GM21515 (cell line): Measurements from ENCODE around the gene CDH1.

ENCODE experiments used
- ATAC-seq: cut with Tn5 transposase; IDR thresholded peaks from one replicate; pipeline ENCODE4 v1.9.1; 2021; ENCODE audit not compliant: unreplicated experiment

The CDH1 gene

GRCh38 chr16:68760671-68761275 lies 23.7 kb downstream of the CDH1 start:
- peak; percentile 50 for ATAC-seq

DNA sequence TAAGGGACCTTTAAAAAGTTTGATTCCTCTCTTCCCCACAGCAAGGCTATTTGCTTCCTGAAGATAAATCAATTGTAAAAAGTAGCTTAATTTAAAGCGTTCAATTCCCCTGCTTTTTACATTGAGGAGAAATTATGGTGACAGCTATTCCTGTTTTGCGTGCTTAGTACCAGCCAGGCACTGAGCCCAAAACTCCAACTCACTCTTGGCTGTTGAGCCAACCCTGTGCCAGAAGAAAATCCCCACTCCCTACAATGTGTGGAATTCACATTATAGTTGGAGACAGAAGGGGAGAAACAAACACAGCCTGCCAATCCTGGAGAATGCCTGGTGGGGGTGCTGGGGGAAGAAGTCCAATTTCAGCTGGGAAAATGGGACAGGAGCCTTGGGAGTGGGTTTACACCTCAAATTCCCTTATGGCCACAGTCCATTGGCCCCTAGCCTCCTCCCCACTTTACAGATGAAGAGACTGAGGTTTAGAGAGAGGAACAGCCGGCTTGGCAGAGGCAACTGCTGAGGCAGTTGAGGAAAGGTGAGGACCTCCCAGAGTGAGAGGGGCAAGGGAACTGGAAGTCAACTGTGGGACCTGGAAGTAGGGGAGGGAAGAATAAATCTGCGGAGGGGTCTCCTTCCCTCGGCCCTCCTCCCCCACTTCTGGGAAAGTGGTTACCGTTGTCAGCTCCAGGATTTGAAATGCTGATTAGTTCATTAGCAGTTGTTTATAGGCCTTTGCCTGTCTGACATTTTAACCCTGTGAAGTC lies 26.1 kb downstream of the CDH1 start:
- ATAC-seq: no peak

DNA sequence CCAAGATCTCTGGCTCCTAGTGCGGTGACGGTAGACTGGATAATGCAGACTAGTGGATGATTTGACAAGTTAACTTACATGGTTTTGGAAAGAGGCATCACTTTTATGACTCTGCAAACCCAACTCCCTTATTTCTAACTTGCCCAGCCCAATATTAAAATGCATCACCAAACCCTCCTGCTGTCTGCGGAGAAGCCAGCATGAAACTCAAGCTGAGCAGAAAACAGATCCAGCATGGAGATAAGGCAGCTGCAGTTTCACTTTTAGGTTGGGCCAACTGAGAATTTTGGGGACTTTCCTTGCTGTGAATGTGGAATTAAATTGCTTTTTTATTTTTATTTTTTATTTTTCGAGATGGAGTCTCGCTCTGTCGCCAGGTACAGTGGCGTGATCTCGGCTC lies 27.8 kb downstream of the CDH1 start:
- ATAC-seq: no peak

DNA sequence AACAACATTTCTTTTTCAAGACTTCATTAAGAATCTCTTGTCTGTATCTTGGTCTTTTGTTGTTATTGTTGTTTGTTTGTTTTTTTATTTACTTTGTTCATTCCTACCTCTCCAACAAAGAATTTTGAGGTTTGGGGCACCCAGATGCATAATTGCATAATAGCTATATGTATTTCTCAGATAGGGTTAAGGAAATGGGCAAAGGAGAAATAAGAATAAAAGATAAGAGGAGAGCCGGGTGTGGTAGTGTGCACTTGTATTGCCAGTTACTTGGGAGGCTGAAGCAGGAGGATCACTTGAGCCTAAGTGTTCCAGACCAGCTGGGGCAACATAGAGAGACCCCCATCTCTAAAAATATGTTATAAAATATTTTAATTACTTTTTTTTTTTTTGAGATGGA lies 30.5 kb downstream of the CDH1 start:
- no peak for ATAC-seq

DNA sequence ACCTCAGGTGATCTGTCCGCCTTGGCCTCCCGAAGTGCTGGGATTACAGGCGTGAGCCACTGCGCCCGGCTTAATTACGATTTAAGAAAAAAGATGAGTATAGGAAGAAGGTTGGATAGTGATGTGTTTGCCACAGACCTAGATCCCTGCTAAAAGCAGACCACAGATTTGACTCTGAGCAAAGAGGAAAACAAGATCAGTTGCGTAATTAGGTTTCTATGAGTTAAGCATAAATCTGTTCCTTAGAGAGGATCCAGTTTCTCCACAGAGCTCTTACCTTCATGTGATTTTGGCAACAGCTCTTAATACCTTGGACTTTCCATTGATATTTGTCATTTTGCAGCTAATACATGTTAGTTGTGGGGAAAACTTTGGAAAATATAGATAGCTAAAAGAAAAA lies 31.1 kb downstream of the CDH1 start:
- ATAC-seq: no peak

DNA sequence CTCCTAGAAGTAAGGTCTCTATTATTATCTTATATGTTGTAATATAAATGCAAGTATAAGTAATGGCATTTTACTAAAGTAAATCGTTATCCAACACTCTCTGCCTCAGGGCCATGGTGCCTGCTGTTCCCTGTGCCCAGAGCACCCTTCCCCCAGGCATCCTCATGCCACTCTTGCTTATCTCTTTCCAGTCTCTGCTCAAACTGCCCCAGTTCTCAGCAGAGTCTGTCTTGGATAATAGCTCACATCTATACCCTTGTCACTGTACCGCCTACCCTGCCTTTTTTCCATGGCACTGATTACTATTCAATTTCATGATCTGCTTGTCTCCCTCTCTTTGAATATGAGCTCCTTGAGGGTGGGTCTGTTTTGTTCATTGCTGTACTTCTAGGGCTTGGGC lies 31.7 kb downstream of the CDH1 start:
- no peak for ATAC-seq

DNA sequence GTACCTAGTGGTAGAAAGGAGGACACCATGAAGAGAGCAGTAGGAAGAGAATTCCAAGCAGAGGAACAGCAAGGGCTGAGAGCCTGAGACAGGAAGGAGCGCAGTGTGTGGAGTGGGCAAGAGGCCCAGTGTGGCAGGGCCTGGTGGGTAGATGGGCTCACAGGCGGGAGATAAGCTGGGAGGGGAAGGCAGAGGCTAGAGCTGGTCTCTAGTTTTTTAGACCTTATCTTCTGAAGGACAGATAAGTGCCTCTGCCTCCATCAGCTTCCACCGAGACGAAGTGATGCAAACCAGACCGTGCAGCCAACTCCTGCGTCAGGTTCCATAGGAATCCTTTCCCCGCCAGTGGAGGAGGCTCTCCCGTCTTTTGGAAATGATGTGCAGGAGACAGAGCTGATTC lies 33.6 kb downstream of the CDH1 start:
- ATAC-seq: no peak

DNA sequence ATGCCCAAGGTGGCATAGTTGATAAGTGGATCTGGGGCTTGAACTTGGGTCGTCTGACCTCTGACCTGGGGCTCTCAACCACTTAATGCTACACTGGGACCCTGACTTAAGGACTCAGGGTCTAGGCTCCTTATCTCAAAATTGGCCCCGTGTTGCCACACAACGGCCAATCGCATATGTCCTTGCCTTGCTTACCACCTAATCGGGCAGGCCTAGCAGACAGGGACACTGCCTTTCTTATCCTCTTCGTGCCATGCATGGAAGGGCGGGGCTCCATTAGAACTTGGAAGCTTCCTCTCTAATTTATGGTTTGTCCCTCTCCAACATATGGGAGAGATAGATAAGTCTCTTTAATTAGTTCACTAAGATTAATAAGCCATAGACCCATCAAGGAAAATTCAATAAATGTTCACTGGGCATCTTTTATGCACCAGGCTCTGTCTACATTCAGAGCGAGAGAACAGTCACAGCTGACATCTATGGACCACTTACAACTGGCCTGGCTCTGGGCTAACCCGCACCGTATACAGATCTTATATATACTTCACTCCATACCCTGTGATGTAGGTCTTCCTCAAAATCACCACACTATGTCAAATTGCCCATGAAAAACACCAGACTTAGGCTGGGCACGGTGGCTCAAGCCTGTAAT lies 35.1 kb downstream of the CDH1 start:
- ATAC-seq: no peak

- no peak for ATAC-seq
Observed at GRCh38 chr16:68772871-68773270, 35.8 kb downstream of the CDH1 start.

GRCh38 chr16:68774982-68775634 lies 38.0 kb downstream of the CDH1 start:
- ATAC-seq: no peak

DNA sequence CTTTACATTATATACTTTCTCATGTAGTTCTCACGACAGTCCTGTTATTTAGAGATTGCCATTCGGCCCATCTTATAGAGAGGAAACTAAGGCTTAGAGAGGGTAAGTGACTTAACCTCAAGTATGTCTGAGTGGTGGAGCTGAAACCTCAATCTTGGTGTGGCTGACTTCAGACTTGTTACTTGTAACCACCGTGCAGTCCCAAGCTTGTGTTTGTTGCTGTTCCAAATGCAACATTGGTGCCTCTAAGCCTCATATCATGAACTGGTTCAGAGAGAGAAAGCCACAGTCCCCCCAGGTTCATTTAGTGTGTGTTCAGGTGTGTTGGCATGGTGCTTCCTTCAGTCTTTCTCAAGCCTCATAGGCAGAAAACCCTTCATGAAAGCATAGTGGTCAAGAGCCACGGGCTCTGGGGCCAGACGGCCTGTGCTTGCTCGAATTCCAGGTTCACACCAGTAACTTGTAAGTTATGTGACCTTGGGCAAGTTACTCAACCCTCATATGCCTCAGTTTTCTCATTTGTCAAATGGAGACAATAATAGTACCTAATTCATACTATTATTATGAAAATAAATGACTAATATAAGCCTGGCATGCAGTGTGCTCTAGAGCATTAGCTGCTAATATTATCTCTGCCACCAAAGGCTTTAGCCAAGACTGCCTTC lies 39.9 kb downstream of the CDH1 start:
- ATAC-seq: peak; percentile 85

GRCh38 chr16:68778551-68779231 lies 41.6 kb downstream of the CDH1 start:
- no peak for ATAC-seq

- ATAC-seq: no peak
Observed at GRCh38 chr16:68779891-68780290, 42.8 kb downstream of the CDH1 start.

- ATAC-seq: no peak
Observed at GRCh38 chr16:68781784-68782183, 44.7 kb downstream of the CDH1 start.

GRCh38 chr16:68782198-68783174 lies 45.4 kb downstream of the CDH1 start:
- ATAC-seq: peak; percentile 74

- no peak for ATAC-seq
Observed at GRCh38 chr16:68784226-68784625, 47.1 kb downstream of the CDH1 start.

DNA sequence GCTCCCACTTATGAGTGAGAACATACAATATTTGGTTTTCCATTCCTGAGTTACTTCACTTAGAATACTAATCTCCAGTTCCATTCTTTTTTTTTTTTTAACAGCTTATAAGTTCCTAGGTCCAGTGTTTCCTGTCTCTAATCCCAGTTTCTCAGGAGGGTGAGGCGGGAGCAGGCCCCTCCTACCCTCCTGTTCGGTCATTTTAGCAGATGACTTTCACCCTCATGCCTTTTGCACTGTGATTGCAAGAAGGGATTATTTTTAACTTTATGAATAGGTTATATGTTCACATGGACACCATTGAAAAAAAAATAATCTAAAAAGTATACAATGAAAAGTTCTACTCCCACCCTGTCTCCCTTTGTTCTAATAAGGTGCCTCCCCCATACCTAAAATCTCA lies 47.6 kb downstream of the CDH1 start:
- no peak for ATAC-seq

DNA sequence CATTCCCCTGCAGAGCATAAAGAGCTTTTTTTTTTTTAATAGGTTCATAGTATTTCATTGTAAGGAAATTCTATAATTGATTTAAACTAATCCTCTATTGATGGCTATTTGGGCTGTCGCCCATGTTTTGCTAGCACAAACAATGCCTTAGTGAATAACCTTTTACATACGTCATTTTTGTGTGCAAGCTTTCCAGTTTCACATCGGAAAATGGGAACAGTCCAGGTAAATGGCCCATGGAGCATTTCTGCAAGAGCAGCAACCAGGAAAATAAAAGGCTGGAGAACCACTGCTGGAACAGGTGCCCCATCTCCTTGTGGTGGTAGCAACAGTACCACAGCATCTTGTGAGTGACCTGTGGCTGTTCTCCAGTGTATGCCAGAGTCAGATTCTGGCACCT lies 48.6 kb downstream of the CDH1 start:
- no peak for ATAC-seq

DNA sequence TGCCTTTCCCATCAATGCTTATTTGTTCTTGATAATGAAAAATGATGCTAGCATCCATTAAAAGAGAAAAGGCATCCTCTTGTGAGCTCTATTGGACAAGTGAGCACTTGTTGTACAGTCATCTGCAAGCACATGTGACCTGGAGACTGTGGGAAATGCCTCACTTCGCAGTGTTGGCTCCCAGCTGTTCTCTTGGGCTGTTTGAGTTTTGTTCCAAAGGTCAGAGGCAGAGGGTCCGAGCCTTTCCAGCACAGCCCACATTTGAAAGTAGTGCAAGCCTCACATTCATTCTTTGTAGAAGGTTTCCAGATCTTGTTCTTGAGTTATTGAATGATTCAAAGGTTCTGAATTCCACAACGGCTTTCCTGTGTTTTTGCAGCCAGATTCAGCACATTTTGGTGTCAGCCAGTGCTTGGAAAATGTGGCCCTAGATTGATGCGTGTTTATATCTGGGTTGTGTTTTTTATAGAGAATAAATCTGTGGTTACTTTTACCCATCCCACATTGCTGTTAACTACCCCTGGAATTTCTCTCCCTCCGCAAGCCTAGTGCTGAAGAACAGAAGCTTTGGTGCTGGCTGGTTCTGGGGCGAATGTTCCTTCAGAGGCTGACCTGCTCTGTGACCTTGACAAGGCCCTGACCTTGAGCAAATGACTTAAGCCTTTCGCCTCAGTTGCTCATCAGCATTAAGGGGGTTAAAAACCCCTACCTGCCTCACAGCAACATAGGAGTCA lies 49.8 kb downstream of the CDH1 start:
- no peak for ATAC-seq
